Measurements from ENCODE around the gene MATK.

The MATK gene

DNA sequence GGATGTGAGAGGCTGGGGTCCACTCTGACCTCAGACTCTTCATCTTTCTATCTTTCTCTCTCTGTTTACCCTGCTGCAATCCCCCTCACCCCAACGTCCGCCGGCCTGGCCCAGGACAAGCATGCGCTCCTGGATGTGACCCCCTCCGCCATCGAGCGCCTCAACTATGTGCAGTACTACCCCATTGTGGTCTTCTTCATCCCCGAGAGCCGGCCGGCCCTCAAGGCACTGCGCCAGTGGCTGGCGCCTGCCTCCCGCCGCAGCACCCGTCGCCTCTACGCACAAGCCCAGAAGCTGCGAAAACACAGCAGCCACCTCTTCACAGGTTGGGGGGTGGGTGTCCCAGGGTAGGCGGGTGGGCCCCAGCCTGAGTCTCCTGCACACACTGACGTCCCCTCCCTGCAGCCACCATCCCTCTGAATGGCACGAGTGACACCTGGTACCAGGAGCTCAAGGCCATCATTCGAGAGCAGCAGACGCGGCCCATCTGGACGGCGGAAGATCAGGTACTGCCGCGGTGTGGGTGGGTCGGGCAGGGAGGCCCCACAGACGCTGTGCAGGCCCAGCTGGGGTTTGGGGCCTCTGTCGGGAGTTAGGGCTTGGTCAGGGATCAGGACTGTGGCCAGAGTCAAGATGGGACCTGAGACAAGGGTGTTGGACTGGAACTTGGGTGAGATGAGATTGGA, 39.7 kb downstream of the MATK start:
- DNase-seq, result no peak

- no peak for DNase-seq
These were observed 40.7 kb downstream of the MATK start for GRCh38 chr19:3745363-3746045.

DNA sequence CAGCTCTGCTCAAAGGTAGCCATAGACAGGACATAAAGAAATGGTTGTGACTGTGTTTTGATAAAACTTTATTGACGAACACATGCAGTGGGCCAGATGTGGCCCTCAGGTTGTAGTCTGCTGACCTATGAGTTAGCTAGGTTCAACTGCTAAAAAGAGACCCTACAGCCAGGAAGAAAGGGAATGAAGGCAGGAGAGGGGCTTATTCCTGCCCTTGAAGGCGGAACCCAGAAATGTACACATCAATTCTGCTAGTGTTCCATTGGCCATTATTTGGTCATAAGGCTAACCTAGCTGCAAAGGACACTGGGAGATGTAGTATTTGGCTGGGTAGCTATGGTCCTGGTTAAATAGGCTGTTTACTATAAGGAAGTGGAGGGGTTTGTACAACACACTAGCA, 42.7 kb downstream of the MATK start:
- DNase-seq, result peak; percentile 63

DNA sequence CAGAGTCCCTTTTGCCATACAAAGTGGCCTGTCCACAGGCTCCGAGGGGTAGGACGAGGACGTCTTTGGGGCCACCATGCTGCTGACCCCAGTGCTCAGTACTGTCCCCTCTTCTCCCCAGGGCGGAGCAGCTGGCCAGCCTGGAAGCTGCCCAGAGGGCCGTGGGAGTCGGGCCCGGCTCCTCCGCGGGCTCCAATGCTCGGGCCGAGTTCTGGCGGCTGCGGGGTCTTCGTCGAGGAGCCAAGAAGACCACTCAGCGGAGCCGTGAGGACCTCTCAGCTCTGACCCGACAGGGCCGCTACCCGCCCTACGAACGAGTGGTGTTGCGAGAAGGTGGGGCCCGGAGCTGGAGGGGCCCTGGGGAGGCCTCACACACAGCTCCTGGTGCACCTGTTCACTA, 45.8 kb downstream of the MATK start:
- DNase-seq, result no peak

- DNase-seq, result no peak
These were observed 47.5 kb downstream of the MATK start for GRCh38 chr19:3738477-3739220.

- DNase-seq, result no peak
These were observed 48.5 kb downstream of the MATK start for GRCh38 chr19:3737487-3738205.

DNA sequence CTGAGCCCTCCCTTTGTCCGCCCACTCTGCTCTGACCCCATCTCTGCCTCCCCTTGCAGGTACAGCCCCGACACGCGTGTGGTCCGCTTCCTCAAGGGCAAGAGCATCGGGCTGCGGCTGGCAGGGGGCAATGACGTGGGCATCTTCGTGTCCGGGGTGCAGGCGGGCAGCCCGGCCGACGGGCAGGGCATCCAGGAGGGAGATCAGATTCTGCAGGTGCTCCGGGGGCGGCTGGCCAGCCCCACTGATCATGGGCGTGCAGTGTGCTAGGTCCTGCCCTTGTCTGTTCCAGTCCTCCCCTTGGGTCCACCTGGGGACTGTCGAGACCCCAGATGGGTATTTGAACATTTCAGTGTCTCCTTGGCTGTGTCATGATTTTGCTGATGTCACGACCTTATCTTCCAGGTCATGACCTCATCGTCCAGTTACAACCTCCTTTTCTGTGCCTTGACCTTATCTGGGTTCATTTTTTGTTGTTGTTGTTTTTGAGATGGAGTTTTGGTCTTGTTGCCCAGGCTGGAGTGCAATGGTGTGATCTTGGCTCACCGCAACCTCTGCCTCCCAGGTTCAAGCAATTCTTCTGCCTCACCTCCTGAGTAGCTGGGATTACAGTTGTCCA, 50.0 kb downstream of the MATK start:
- no peak for DNase-seq

- DNase-seq, result no peak
These were observed 51.9 kb downstream of the MATK start for GRCh38 chr19:3734310-3734600.

DNA sequence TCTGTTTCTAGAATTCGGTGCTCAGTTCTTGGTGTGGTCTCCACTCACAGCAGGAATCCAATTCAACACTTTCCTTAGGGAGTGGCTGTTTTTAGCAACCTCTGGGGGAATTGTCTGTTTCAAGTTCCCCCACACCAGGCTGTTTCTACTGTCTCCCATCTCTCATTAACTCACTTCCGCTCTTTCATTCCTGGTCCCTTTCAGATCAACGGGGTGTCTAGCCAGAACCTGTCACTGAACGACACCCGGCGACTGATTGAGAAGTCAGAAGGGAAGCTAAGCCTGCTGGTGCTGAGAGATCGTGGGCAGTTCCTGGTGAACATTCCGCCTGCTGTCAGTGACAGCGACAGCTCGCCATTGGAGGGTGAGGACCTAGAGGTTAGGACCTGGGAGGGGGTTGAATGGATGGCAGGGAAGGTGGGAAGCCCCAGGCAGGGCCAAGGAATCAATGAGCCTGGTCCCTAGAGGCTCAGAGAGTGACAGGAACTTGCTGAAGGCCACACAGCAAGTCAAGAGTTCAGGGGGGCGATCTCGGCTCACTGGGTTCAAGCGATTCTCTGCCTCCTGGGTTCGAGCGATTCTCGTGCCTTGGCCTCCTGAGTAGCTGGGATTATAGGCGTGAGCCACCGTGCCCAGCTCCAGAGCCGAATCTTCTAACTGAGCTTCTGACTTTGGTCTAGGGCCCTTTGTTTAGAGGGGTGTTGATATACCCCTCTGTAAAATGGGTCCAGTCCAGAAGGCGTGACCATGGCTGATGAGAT, 52.5 kb downstream of the MATK start:
- no peak for DNase-seq

- DNase-seq, result no peak
These were observed 54.1 kb downstream of the MATK start for GRCh38 chr19:3732108-3732507.

GRCh38 chr19:3730457-3730958, 55.7 kb downstream of the MATK start:
- no peak for DNase-seq
